Activated T-helper 2 cell treated with anti-CD3 and anti-CD28 coated beads, Interferon-gamma antibody, Interleukin-2, Interleukin-4, amounts not matched to agents 10 μg/mL and 5 μg/mL and 100 μg/mL, durations not matched to agents 14 hours and 24 hours and 36 hours (primary cell): Measurements from ENCODE around the gene DDI1. TPM values are rescaled to one million over a fixed set of nuclear protein-coding genes. Genes with fewer than 3 reads are reported as not detected.

Source experiments
- DNase-seq: peaks from one replicate; pipeline ENCODE4 v3.0.0; 2021; ENCODE audit warnings: low spot score
- H3K27ac Mint-ChIP-seq: one replicate; pipeline ENCODE4 v1.8.0; 2021; ENCODE audit warnings: mixed read lengths
- H3K27me3 Mint-ChIP-seq: one replicate; pipeline ENCODE4 v1.8.0; 2021; ENCODE audit warnings: low read depth, mixed read lengths
- H3K36me3 Mint-ChIP-seq: one replicate; pipeline ENCODE4 v1.8.0; 2021; ENCODE audit warnings: low read depth, mixed read lengths
- H3K4me1 Mint-ChIP-seq: one replicate; pipeline ENCODE4 v1.8.0; 2021; ENCODE audit warnings: low read depth, mixed read lengths
- H3K4me3 Mint-ChIP-seq: one replicate; pipeline ENCODE4 v1.8.0; 2021; ENCODE audit warnings: low read depth, mild to moderate bottlenecking, moderate library complexity, mixed read lengths
- H3K9me3 Mint-ChIP-seq: one replicate; pipeline ENCODE4 v1.8.0; 2021; ENCODE audit warnings: mixed read lengths
- intact Hi-C: fragments of 100-400 bp; cut with micrococcal nuclease; formaldehyde crosslinking; loops from one replicate; pipeline ENCODE4 v1.15.1; 2023
- total RNA-seq: library from RNA; stranded (reverse); gene quantifications from 2 replicates; pipeline ENCODE4 v1.2.3, GENCODE V29; 2022

The DDI1 gene
- not detected in 2 replicates for total RNA-seq

DNA sequence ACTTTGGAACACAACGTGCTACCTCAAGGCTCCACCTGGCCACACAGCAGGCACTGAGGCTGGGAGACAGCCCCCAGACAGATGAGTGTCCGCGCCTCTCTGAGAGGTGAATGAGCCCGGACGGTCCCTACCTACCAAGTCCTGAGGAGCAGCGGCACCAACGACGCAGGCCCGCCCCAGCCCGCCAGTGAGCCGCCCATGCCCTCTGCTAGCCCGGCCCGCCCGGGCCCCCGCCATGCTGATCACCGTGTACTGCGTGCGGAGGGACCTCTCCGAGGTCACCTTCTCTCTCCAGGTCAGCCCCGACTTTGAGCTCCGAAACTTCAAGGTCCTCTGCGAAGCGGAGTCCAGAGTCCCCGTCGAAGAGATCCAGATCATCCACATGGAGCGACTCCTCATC, at the start of gene DDI1:
DDI1 (plus strand) TSS at position 53 of the 400 bp plus-strand sequence; CDS start at position 236, 183 bp downstream.
- Mint-ChIP-seq H3K27ac (no peak within 1 kb of the TSS), H3K36me3 (no peaks in the 10 kb centered on the region), H3K4me1 (no peaks in the 10 kb centered on the region), H3K27me3 (no peaks in the 10 kb centered on the region), H3K9me3 (no peaks in the 10 kb centered on the region), H3K4me3 (no peak within 1 kb of the TSS)
- intact Hi-C loops, result no loop called here
- no peak for DNase-seq

DNA sequence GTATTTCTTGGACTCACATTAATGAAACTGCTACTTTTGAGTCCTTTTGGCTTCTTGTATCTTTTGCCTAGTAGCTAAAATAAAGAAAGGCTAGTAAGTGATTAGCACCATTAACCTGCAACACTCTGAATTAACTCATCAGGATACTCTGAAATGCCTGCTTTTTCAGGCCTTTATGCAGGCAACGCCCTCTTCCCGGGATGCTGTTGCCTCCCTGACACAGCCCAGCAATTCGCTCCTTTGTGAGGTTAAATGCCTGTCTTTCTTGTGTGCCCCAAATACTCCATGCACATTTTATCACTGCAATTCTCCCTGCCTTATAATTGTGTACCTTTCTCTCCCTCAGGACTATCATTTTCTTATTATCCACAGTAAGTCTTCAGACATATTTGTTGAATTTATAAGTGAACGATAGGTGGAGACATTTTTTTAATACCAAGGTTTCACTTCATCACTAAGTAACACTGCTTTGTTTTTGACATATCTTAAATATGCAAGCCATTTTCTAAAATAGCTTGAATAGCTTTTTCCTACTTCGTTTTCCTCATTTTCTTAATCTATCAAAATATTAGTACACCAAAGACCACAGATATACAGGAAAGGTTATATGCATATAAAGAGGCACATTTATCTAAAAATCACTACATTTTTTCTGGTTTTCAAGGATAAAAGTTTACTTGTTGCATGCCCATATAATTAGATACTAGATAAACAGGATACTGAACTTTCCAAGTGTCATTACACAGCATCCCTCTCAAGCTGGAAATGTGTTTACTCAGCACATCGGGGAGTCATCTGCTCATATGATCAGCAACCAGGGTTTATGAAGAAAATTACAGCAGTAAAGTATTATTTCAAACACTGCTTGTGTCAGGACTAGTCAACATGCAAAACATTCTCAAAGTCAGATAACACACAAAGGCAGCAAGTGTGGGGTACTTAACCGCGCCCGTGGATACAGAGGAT, 48.5 kb upstream of the DDI1 start:
- DNase-seq, result no peak
- Mint-ChIP-seq H3K27me3 (no peaks in the 10 kb centered on the region), H3K36me3 (no peaks in the 10 kb centered on the region), H3K9me3 (no peaks in the 10 kb centered on the region), H3K4me3 (no peak overlapping the region), H3K4me1 (no peaks in the 10 kb centered on the region), H3K27ac (no peak overlapping the region)
- intact Hi-C loops, result no loop called here

DNA sequence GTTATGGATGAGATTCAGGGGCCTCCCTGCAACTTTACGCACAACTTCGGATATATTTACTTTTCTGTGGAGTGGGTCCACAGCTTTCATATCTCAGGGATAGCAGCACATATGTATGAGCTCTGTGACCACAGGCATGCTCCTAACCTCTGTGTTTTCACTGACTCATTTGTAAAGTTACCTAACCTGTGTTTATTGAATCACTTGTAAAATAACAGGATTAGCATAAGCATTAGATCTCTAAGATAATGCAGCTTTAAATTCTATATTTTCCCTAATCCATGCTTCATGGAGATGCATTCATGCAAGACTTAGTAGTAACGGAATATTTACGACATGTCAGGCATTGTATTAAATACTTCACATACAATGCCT, 47.9 kb upstream of the DDI1 start:
- H3K36me3 Mint-ChIP-seq, result no peaks in the 10 kb centered on the region

DNA sequence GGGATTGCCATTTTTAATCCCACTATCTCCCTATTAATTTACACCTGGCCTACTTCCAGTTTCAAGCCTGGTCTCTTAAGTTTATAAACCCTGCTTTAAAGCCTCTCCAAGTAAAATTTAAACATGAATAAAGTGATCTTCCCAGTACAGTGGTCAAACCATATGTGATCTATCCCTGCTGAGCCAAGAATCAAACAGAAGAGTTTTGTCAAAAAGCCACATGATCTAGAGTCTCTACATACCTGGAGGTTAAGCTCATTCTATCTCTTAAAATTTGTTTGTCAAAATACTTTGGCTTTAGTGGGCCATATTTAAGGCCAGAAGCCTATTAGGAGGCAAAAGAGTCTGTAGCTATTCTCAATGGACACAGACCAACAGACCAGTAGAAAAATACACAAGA, 42.9 kb upstream of the DDI1 start:
- H3K27ac Mint-ChIP-seq, result no peak overlapping the region
- intact Hi-C loops, result no loop called here
- no peak for DNase-seq
- no peak overlapping the region for H3K4me3 Mint-ChIP-seq
- no peaks in the 10 kb centered on the region for H3K36me3 Mint-ChIP-seq
- H3K9me3 Mint-ChIP-seq, result no peaks in the 10 kb centered on the region
- no peaks in the 10 kb centered on the region for H3K27me3 Mint-ChIP-seq
- H3K4me1 Mint-ChIP-seq, result no peaks in the 10 kb centered on the region

More for the DNA sequence above, 47.9 kb upstream of the DDI1 start:
- Mint-ChIP-seq H3K4me3 (no peak overlapping the region), H3K27me3 (no peaks in the 10 kb centered on the region), H3K27ac (no peak overlapping the region), H3K9me3 (no peaks in the 10 kb centered on the region), H3K4me1 (no peaks in the 10 kb centered on the region)
- no peak for DNase-seq
- intact Hi-C loops, result no loop called here

DNA sequence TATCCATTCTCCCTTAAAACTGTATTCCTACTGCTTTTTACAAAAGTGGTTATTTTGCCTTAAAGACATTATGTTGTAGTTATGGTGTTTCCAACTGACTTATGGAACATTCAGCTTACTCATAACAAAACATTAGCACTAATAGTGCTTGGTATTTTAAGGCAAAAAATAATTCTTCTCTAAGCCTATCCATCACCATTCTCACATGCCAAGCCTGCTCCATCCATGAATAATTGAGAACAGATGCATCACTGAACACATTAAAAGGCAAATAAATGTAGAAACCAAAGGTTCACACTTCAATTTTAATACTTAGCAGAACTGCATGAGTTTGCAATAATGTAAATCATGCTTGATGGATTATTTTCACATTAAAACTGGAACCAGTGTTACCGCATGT, 42.3 kb upstream of the DDI1 start:
- Mint-ChIP-seq H3K4me1 (no peaks in the 10 kb centered on the region), H3K9me3 (no peaks in the 10 kb centered on the region), H3K4me3 (no peak overlapping the region), H3K27me3 (no peaks in the 10 kb centered on the region), H3K36me3 (no peaks in the 10 kb centered on the region), H3K27ac (no peak overlapping the region)
- intact Hi-C loops, result no loop called here
- DNase-seq, result no peak

DNA sequence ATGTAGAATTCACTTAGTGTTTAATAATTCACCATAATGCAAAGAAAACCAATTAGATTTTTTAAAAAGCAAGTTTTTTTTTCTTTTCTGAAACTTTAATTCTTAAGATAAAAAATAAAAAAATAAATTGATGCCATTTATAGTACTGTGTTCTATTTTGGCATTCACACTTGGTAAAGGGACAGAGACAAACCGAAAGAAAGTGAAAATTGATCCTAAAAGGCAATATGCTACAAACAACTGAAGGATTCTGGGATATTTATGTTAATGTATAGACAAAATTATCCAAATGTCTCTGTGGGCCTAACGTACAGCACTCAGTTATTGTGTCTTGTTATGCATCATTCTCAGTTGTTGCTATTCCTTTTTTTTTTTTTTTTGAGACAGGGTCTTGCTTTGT, 41.9 kb upstream of the DDI1 start:
- no peaks in the 10 kb centered on the region for H3K4me1 Mint-ChIP-seq
- no peak overlapping the region for H3K27ac Mint-ChIP-seq

DNA sequence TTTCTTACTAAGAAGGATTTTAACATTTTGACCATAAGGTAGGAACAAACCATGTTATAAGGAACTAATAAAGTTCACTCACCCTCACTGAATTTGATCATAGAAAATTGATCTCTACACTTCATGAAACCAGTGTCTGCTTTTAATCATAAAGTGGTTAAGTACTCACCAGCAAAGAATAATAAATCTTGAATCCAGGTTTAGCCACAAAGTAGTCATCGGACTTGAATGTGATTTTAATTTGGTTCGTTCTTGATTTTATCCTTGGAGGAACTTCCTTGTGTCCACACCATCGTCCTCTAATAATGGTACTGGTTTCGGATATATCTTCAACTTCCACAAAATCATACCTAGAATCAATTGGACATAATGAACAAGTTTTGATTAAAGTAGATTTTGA, 40.5 kb upstream of the DDI1 start:
- no peak for DNase-seq
- Mint-ChIP-seq H3K4me1 (no peaks in the 10 kb centered on the region), H3K4me3 (no peak overlapping the region), H3K36me3 (no peaks in the 10 kb centered on the region), H3K27ac (no peak overlapping the region), H3K9me3 (no peaks in the 10 kb centered on the region), H3K27me3 (no peaks in the 10 kb centered on the region)
- intact Hi-C loops, result no loop called here

More for the DNA sequence above, 41.9 kb upstream of the DDI1 start:
- intact Hi-C loops, result no loop called here
- H3K4me3 Mint-ChIP-seq, result no peak overlapping the region
- no peaks in the 10 kb centered on the region for H3K27me3 Mint-ChIP-seq
- no peaks in the 10 kb centered on the region for H3K36me3 Mint-ChIP-seq
- no peak for DNase-seq
- no peaks in the 10 kb centered on the region for H3K9me3 Mint-ChIP-seq

DNA sequence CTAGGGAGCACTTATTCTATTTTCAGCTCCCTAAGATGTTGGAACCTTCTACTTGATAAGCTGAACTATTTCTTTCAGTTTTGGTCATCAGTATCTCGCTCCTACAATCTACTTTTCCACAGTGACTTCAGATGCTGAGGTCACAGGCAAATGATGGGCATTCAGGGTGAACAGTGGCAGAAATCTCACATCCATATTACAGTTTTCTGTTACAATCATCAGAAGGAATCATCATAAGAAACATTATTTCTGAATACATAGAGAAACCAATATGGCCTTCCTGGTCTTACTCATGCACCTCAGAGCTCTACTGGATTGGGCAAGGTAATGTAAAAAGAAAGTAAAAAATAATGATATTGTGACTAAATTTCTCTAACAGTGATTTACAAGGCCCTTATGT, 39.4 kb upstream of the DDI1 start:
- intact Hi-C loops, result no loop called here
- Mint-ChIP-seq H3K27me3 (no peaks in the 10 kb centered on the region), H3K4me3 (no peak overlapping the region), H3K27ac (no peak overlapping the region), H3K36me3 (no peaks in the 10 kb centered on the region), H3K4me1 (no peaks in the 10 kb centered on the region), H3K9me3 (no peaks in the 10 kb centered on the region)
- DNase-seq, result no peak

DNA sequence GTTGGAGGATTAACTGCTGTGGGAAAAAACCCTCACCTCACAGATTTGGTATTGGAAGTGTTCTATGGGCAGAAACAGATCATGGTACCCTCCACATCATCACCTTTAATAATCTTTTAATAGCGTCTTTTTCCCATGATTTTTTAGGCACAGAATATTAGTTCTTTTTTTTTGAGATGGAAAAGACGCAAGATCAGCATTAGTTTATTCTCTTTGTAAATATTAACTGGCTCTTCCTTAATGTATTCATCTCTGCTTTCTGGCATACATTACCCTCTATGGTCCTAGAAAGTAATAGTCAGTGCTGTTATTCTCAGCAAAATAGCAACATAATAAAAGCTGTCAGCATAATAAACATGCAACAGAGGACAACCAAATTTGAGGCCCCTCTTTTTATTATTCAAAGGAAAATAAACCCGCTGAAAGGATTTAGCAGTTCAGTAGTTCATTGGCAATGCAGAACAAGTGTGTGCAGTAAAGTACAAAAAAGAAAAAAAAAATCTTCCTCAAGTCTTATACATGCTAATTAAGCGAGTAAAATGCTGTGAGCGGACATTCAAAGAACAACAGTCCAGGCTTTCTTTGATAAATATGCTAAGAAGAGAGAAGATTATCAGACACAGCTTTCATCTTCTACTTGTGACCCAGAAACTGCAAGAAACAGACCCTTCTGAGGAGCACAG, 37.5 kb upstream of the DDI1 start:
- H3K36me3 Mint-ChIP-seq, result no peaks in the 10 kb centered on the region
- intact Hi-C loops, result no loop called here

DNA sequence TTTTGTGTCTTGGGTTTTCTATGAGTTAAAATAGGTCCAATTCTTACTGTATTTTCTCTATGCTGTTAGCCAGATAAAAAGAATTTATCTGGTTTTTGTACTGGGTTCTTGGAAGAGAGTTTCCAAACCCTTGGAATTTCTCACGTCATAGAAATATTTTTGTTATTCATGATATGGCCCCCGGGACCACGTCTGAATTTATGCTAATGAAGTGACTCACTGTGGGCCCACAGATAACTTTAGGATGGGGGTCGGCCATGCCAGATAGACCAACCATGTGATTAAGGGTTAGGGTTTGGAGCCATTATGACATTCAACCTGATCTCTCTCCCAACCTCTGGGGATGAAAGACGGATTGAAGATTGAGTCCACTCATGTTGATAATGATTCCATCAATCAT, 35.6 kb upstream of the DDI1 start:
- intact Hi-C loops, result no loop called here
- H3K4me1 Mint-ChIP-seq, result no peaks in the 10 kb centered on the region

More for the DNA sequence above, 37.5 kb upstream of the DDI1 start:
- no peaks in the 10 kb centered on the region for H3K27me3 Mint-ChIP-seq
- H3K27ac Mint-ChIP-seq, result no peak overlapping the region
- DNase-seq, result no peak
- H3K4me3 Mint-ChIP-seq, result no peak overlapping the region
- no peaks in the 10 kb centered on the region for H3K4me1 Mint-ChIP-seq
- no peaks in the 10 kb centered on the region for H3K9me3 Mint-ChIP-seq

DNA sequence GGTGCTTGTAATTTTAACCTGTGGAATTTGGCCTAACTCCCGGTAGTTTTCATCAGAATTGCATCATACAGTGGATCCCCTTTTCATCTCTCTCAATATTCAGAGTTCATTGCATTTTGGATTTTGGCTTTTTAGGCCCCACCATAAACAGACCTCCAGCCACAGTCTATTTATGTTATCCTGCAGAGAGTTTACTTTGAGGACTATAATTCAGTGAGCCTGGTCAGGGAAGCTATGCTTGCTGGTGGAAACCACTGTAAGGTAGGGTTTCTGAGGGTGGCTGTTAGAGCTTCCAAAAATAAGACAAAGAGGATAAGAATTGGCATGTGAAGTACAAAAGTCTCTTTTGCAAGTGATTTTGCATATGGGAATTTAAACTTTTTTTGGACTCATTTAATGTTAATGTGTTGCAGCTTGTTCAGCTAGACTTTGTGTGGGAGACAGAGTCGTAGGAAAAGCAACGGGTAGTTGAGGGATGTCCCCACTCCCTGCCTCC, 34.8 kb upstream of the DDI1 start:
- no peaks in the 10 kb centered on the region for H3K27me3 Mint-ChIP-seq
- no peaks in the 10 kb centered on the region for H3K9me3 Mint-ChIP-seq
- H3K4me3 Mint-ChIP-seq, result no peak overlapping the region
- no peaks in the 10 kb centered on the region for H3K4me1 Mint-ChIP-seq
- intact Hi-C loops, result no loop called here
- no peaks in the 10 kb centered on the region for H3K36me3 Mint-ChIP-seq
- DNase-seq, result no peak
- H3K27ac Mint-ChIP-seq, result no peak overlapping the region

More for the DNA sequence above, 35.6 kb upstream of the DDI1 start:
- Mint-ChIP-seq H3K27me3 (no peaks in the 10 kb centered on the region), H3K4me3 (no peak overlapping the region), H3K27ac (no peak overlapping the region), H3K9me3 (no peaks in the 10 kb centered on the region), H3K36me3 (no peaks in the 10 kb centered on the region)
- no peak for DNase-seq

DNA sequence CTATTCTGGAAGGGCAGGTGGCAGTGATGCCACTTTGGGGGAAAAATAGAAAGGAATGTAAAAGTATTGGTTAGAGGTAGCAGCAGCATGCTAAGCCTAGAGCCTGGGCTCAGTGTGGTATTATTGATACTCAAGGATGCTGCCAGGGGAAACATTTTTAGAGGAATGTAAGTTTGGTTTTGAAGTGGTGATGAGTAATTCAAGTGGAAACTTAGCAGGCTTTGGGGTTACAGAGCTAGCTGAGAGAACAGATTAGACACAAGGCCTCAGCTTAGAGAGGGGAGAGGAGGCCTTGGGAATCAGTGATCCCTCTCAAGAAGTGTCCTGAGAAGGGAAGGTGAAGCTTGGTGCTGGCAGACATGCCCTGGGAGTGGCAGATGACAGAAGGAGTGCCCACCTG, 32.9 kb upstream of the DDI1 start:
- no peaks in the 10 kb centered on the region for H3K27me3 Mint-ChIP-seq
- intact Hi-C loops, result no loop called here
- DNase-seq, result no peak
- H3K4me3 Mint-ChIP-seq, result no peak overlapping the region
- H3K4me1 Mint-ChIP-seq, result no peaks in the 10 kb centered on the region
- H3K36me3 Mint-ChIP-seq, result no peaks in the 10 kb centered on the region
- H3K9me3 Mint-ChIP-seq, result no peaks in the 10 kb centered on the region
- H3K27ac Mint-ChIP-seq, result no peak overlapping the region

DNA sequence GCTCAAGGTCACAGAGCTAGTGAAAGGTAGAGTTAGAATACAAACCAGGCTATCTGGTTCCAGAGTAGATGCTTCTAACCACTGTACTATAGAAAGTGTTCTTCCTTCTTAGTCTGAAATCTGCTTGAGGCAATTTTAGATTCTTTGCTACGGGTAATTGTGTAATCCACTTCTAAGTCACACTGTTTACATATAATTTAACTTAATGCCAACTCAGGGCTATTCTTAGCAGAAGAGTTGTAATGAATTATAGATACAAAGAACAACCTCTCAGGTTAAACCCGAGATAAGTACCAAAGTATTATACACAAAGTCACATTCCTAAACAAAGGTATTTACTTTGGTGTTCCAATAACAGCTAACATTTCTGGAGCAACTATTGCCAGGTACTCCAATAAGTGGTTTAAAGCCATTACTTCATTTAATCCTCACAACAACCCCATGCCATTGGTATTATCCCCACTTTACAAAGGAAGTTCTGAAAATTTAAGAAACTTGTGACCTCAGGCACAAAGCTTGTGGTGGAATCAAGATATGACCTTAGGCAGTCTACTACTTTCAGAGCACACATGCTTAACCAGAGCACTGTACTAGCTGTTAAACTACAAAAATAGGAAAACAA, 31.1 kb upstream of the DDI1 start:
- Mint-ChIP-seq H3K4me3 (no peak overlapping the region), H3K27ac (no peak overlapping the region), H3K36me3 (no peaks in the 10 kb centered on the region), H3K27me3 (no peaks in the 10 kb centered on the region), H3K9me3 (no peaks in the 10 kb centered on the region), H3K4me1 (no peaks in the 10 kb centered on the region)
- no peak for DNase-seq
- intact Hi-C loops, result no loop called here
